ENCODE measurements around the gene CUX1.

- no peak for TF ChIP-seq CTCF (IDR thresholded peaks at IDR 0.05)
- TF ChIP-seq EZH2phosphoT487 (IDR thresholded peaks at IDR 0.05), result no peak
- TF ChIP-seq EZH2 (IDR thresholded peaks at IDR 0.05), result no peak
These were observed 303.3 kb downstream of the CUX1 start for GRCh38 chr7:102120666-102121195.

Data from neural progenitor cell (in vitro differentiated cells).